Measurements from ENCODE around the gene DAG1. TPM values are rescaled to one million over a fixed set of nuclear protein-coding genes. Genes with fewer than 3 reads are reported as not detected.

DAG1 gene
- total RNA-seq, 1 experiment from 2014 or later: 93.0 TPM

GRCh38 chr3:49422379-49423248 is 47.5 kb upstream of the DAG1 start, which contains the start of gene AMT:
TSS of gene AMT (minus strand) at chr3:49422473. CDS start at chr3:49422450, 23 bp downstream.
- Histone ChIP-seq H2BK120ac (ENCODE audit: low read depth, low read length, poor library complexity, severe bottlenecking) (no peak within 1 kb of the TSS), H3K18ac (ENCODE audit: insufficient read length, low read depth, low read length) (peak within 1 kb of the TSS; percentile 80), H3K4ac (ENCODE audit: low read depth, low read length) (no peak within 1 kb of the TSS), H3K23me2 (ENCODE audit: insufficient read length, low read depth, low read length, poor library complexity, severe bottlenecking) (peaks cover 4% of the 10 kb centered on the region), H3K14ac (ENCODE audit: insufficient read depth, low read length) (peak within 1 kb of the TSS; percentile 88), H3K27ac (ENCODE audit: insufficient read length, low read depth, low read length) (no peak within 1 kb of the TSS), H2BK12ac (ENCODE audit: insufficient read length, low read depth, low read length) (no peak within 1 kb of the TSS), H3K23ac (ENCODE audit: insufficient read length, low read depth, low read length) (no peak within 1 kb of the TSS), H4K5ac (ENCODE audit: insufficient read length, low read depth, low read length) (no peak within 1 kb of the TSS), H3K27me3 (ENCODE audit: insufficient read depth, low read length) (no peaks in the 10 kb centered on the region), H2AK5ac (ENCODE audit: insufficient read length, low read length) (no peak within 1 kb of the TSS), H3K56ac (ENCODE audit: insufficient read length, low read depth, low read length) (no peak within 1 kb of the TSS), H3K79me1 (ENCODE audit: insufficient read depth, low read depth, low read length, poor library complexity, severe bottlenecking) (no peaks in the 10 kb centered on the region), H3K9me3 (ENCODE audit: control insufficient read depth, low read depth, low read length) (no peaks in the 10 kb centered on the region), H3K9ac (ENCODE audit: extremely low read depth, insufficient read length, low read length) (peak within 1 kb of the TSS; percentile 90), H2AFZ (ENCODE audit: low read length) (no peak within 1 kb of the TSS), H3T11ph (ENCODE audit: low read length) (no peak within 1 kb of the TSS), H3K4me2 (ENCODE audit: insufficient read depth, insufficient read length, low read length) (peak within 1 kb of the TSS; percentile 86), H2BK20ac (ENCODE audit: low read depth, low read length, poor library complexity, severe bottlenecking) (no peak within 1 kb of the TSS), H3K4me1 (ENCODE audit: insufficient read depth, low read length) (no peaks in the 10 kb centered on the region; the same call in 1 of the 2 replicates), H4K91ac (ENCODE audit: insufficient read length, low read depth, low read length) (no peak within 1 kb of the TSS), H3K79me2 (ENCODE audit: insufficient read depth, low read length) (no peaks in the 10 kb centered on the region), H4K20me1 (ENCODE audit: control insufficient read depth, insufficient read depth, insufficient read length) (no peaks in the 10 kb centered on the region), H2BK5ac (ENCODE audit: insufficient read length, low read length) (peak within 1 kb of the TSS; percentile 25), H2BK15ac (ENCODE audit: low read depth, low read length) (no peak within 1 kb of the TSS), H4K8ac (replicated peaks; ENCODE audit: insufficient read length, low read depth, low read length) (no peak within 1 kb of the TSS)
- Mint-ChIP-seq H3K27me3 (ENCODE audit: low read depth) (no peaks in the 10 kb centered on the region), H3K36me3 (ENCODE audit: insufficient read depth in 1 of 3, low read depth in 3 of 3) (peaks cover 10 to 31% (median 20%) of the 10 kb centered on the region in 3 experiments), H3K4me1 (peaks cover 18 to 21% of the 10 kb centered on the region in 2 experiments), H3K4me3 (peak within 1 kb of the TSS; percentile 92 to 93), H3K27ac (peak within 1 kb of the TSS; percentile 92 to 97 (median 94)), H3K9me3 (no peaks in the 10 kb centered on the region; a peak in 1 of 5 replicates)
- no peak; the same call in 2 of the 3 replicates for TF ChIP-seq CTCF (conservative IDR thresholded peaks at IDR 0.05)
- WGBS (ENCODE audit: extremely low coverage, insufficient read length, low lambda C conversion rate): no CpG with 5 or more reads among the region's 25 CpGs
- DNase-seq: peak; percentile 96

All from H9 (cell line).